ENCODE data around the gene PRKACB.

The PRKACB gene

DNA sequence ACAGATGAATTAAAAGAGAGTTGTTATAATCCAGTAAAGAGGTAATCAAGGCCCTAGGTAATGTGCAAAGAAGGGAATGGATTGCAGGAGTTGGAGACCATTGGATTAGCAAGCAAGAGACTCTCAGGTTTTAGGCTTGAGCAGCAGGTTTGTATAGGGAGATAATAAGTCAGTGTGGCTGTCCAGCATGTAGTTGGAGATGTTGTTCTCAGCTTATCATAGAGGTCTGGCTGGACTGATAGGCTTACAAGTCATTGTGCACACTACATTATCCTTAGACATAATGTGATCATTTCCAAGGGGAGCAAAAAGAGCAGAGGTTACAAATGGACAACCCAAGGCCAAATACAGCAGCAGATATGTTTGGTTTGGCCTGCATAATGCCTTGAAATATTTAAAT lies 111.5 kb downstream of the PRKACB start:
- no peaks in the 10 kb centered on the region for H3K9me3 ChIP-seq (replicated peaks; ENCODE audit: insufficient read depth, low read length)
- no peak for DNase-seq
- no peak overlapping the region for H2AFZ ChIP-seq (ENCODE audit: low read length)
- H3K4me2 ChIP-seq (ENCODE audit: low read depth, low read length) = no peak overlapping the region
- no peaks in the 10 kb centered on the region for H3K9me2 ChIP-seq (replicated peaks; ENCODE audit: insufficient read depth, low read length)
- H3K79me2 ChIP-seq (ENCODE audit: low read length) = no peaks in the 10 kb centered on the region
- no peak overlapping the region for H3K4me3 ChIP-seq (ENCODE audit: low read length)
- no peaks in the 10 kb centered on the region for H3F3A ChIP-seq (ENCODE audit: insufficient read depth, low read length)
- TF ChIP-seq EZH2phosphoT487 (IDR thresholded peaks at IDR 0.05; ENCODE audit: low read length) (no peak), EZH2 (optimal IDR thresholded peaks at IDR 0.05; ENCODE audit: low read depth, low read length) (no peak)
- TF ChIP-seq, protein P1, sequence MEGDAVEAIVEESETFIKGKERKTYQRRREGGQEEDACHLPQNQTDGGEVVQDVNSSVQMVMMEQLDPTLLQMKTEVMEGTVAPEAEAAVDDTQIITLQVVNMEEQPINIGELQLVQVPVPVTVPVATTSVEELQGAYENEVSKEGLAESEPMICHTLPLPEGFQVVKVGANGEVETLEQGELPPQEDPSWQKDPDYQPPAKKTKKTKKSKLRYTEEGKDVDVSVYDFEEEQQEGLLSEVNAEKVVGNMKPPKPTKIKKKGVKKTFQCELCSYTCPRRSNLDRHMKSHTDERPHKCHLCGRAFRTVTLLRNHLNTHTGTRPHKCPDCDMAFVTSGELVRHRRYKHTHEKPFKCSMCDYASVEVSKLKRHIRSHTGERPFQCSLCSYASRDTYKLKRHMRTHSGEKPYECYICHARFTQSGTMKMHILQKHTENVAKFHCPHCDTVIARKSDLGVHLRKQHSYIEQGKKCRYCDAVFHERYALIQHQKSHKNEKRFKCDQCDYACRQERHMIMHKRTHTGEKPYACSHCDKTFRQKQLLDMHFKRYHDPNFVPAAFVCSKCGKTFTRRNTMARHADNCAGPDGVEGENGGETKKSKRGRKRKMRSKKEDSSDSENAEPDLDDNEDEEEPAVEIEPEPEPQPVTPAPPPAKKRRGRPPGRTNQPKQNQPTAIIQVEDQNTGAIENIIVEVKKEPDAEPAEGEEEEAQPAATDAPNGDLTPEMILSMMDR (IDR thresholded peaks at IDR 0.05; ENCODE audit: low read length) = no peak
- H4K20me1 ChIP-seq (ENCODE audit: insufficient read depth, low read length) = no peaks in the 10 kb centered on the region
- no peaks in the 10 kb centered on the region for H3K36me3 ChIP-seq (replicated peaks; ENCODE audit: insufficient read depth, low read length)
- no peaks in the 10 kb centered on the region for H3K27me3 ChIP-seq (replicated peaks; ENCODE audit: insufficient read depth, low read length)
- H3K9ac ChIP-seq (ENCODE audit: low read length) = no peak overlapping the region
- no peaks in the 10 kb centered on the region for H3K4me1 ChIP-seq (ENCODE audit: low read length)
- H3K27ac ChIP-seq (ENCODE audit: low read length) = no peak overlapping the region

DNA sequence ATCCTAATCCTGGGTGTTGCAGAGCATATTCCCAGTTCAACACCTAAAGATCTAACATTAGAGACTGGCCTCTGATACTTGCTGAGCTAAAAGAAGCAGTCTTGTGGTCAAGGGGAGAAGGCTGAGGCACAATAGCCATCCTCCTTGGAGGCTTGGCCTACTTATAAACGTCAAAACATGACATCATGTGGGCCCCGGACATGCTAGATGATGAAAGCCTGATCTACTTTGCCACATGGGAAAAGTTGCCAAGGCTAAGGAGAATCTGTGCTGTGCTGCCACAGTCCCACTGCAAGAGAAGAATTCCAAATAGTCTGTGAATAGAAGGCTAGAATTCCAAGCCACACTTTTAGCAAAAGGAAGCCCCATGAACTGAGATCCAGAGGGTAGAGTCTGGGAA lies 113.5 kb downstream of the PRKACB start:
- Histone ChIP-seq H4K20me1 (ENCODE audit: insufficient read depth, low read length) (no peaks in the 10 kb centered on the region), H3F3A (ENCODE audit: insufficient read depth, low read length) (no peaks in the 10 kb centered on the region), H3K9ac (ENCODE audit: low read length) (no peak overlapping the region), H3K36me3 (replicated peaks; ENCODE audit: insufficient read depth, low read length) (no peaks in the 10 kb centered on the region), H3K4me3 (ENCODE audit: low read length) (no peak overlapping the region), H3K27ac (ENCODE audit: low read length) (no peak overlapping the region), H3K27me3 (replicated peaks; ENCODE audit: insufficient read depth, low read length) (no peaks in the 10 kb centered on the region), H3K79me2 (ENCODE audit: low read length) (no peaks in the 10 kb centered on the region), H3K4me1 (ENCODE audit: low read length) (no peaks in the 10 kb centered on the region), H3K4me2 (ENCODE audit: low read depth, low read length) (no peak overlapping the region), H3K9me3 (replicated peaks; ENCODE audit: insufficient read depth, low read length) (no peaks in the 10 kb centered on the region), H2AFZ (ENCODE audit: low read length) (no peak overlapping the region), H3K9me2 (replicated peaks; ENCODE audit: insufficient read depth, low read length) (no peaks in the 10 kb centered on the region)
- DNase-seq = no peak
- TF ChIP-seq, protein P1 (IDR thresholded peaks at IDR 0.05; ENCODE audit: low read length) = no peak
- TF ChIP-seq EZH2phosphoT487 (IDR thresholded peaks at IDR 0.05; ENCODE audit: low read length) = no peak
- no peak for TF ChIP-seq EZH2 (optimal IDR thresholded peaks at IDR 0.05; ENCODE audit: low read depth, low read length)

DNA sequence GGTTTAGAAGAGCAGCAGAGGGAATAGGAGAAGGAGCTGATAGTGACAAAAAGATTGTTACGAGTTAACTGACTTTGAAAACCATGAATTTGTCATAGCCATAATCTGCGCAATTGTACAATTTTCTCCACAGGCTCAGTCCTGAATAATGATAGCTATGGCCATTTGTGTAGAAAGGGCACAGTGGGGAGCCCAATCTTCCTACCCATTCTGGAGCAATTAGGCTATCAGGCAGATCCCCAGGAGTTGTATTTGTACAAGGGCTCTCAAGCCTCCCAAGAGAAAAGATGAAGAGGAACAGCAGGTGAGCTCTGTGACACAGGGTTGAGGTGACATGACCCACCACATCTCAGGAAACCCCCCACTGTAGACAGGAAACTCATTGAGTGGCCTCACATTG lies 115.3 kb downstream of the PRKACB start:
- Histone ChIP-seq H3K4me1 (ENCODE audit: low read length) (no peaks in the 10 kb centered on the region), H4K20me1 (ENCODE audit: insufficient read depth, low read length) (no peaks in the 10 kb centered on the region), H3K4me3 (ENCODE audit: low read length) (no peak overlapping the region), H3K27ac (ENCODE audit: low read length) (no peak overlapping the region), H3K79me2 (ENCODE audit: low read length) (no peaks in the 10 kb centered on the region), H3K27me3 (replicated peaks; ENCODE audit: insufficient read depth, low read length) (no peaks in the 10 kb centered on the region), H2AFZ (ENCODE audit: low read length) (no peak overlapping the region), H3F3A (ENCODE audit: insufficient read depth, low read length) (no peaks in the 10 kb centered on the region), H3K9ac (ENCODE audit: low read length) (no peak overlapping the region), H3K9me2 (replicated peaks; ENCODE audit: insufficient read depth, low read length) (no peaks in the 10 kb centered on the region), H3K36me3 (replicated peaks; ENCODE audit: insufficient read depth, low read length) (no peaks in the 10 kb centered on the region), H3K9me3 (replicated peaks; ENCODE audit: insufficient read depth, low read length) (no peaks in the 10 kb centered on the region), H3K4me2 (ENCODE audit: low read depth, low read length) (no peak overlapping the region)
- TF ChIP-seq, protein P1 (IDR thresholded peaks at IDR 0.05; ENCODE audit: low read length) = no peak
- TF ChIP-seq EZH2phosphoT487 (IDR thresholded peaks at IDR 0.05; ENCODE audit: low read length) = no peak
- TF ChIP-seq EZH2 (optimal IDR thresholded peaks at IDR 0.05; ENCODE audit: low read depth, low read length) = no peak
- DNase-seq = no peak
